Measurements from ENCODE around the gene CCDC102B. TPM values are rescaled to one million over a fixed set of nuclear protein-coding genes. Genes with fewer than 3 reads are reported as not detected.
"Not testable (repeated sequence)": the region's sequence is repeated elsewhere in the genome, so short reads cannot be mapped to it uniquely, and the experiment has no call there.

CCDC102B gene
- total RNA-seq, 4 donors from 2014 or later = 3.5 to 159 (median 8.8) TPM

- TF ChIP-seq CTCF (IDR thresholded peaks at IDR 0.05) (no peak), POLR2A (IDR thresholded peaks at IDR 0.05) (no peak)
- Histone ChIP-seq H3K4me3 (no peak overlapping the region), H3K36me3 (no peaks in the 10 kb centered on the region), H3K27ac (no peak overlapping the region), H3K27me3 (no peaks in the 10 kb centered on the region), H3K9me3 (no peaks in the 10 kb centered on the region), H3K4me1 (no peaks in the 10 kb centered on the region)
- DNase-seq = no peak
These were observed 144.3 kb downstream of the CCDC102B start for GRCh38 chr18:68942230-68942629.

GRCh38 chr18:68943861-68944260 lies 146.0 kb downstream of the CCDC102B start:
- not testable (repeated sequence) for H3K36me3 ChIP-seq, H3K27ac ChIP-seq, H3K27me3 ChIP-seq, H3K9me3 ChIP-seq, H3K4me1 ChIP-seq, DNase-seq, H3K4me3 ChIP-seq

GRCh38 chr18:68944330-68944729 lies 146.4 kb downstream of the CCDC102B start:
- Histone ChIP-seq H3K27me3 (no peaks in the 10 kb centered on the region), H3K9me3 (no peaks in the 10 kb centered on the region), H3K27ac (no peak overlapping the region), H3K4me3 (no peak overlapping the region), H3K4me1 (no peaks in the 10 kb centered on the region), H3K36me3 (no peaks in the 10 kb centered on the region)
- no peak for TF ChIP-seq POLR2A (IDR thresholded peaks at IDR 0.05)
- TF ChIP-seq CTCF (IDR thresholded peaks at IDR 0.05) = no peak
- no peak for DNase-seq

- Histone ChIP-seq H3K9me3 (no peaks in the 10 kb centered on the region), H3K27me3 (no peaks in the 10 kb centered on the region), H3K36me3 (no peaks in the 10 kb centered on the region), H3K4me1 (no peaks in the 10 kb centered on the region), H3K27ac (no peak overlapping the region), H3K4me3 (no peak overlapping the region)
- TF ChIP-seq CTCF (IDR thresholded peaks at IDR 0.05) (no peak), POLR2A (IDR thresholded peaks at IDR 0.05) (no peak)
- no peak for DNase-seq
These were observed 146.9 kb downstream of the CCDC102B start for GRCh38 chr18:68944826-68945225.

- Histone ChIP-seq H3K36me3 (no peaks in the 10 kb centered on the region), H3K27me3 (no peaks in the 10 kb centered on the region), H3K27ac (no peak overlapping the region), H3K4me1 (no peaks in the 10 kb centered on the region), H3K4me3 (no peak overlapping the region), H3K9me3 (no peaks in the 10 kb centered on the region)
- no peak for DNase-seq
- no peak for TF ChIP-seq CTCF (IDR thresholded peaks at IDR 0.05)
- no peak for TF ChIP-seq POLR2A (IDR thresholded peaks at IDR 0.05)
These were observed 150.7 kb downstream of the CCDC102B start for GRCh38 chr18:68948622-68949021.

- no peaks in the 10 kb centered on the region for H3K9me3 ChIP-seq
- H3K27me3 ChIP-seq = no peaks in the 10 kb centered on the region
- no peak overlapping the region for H3K4me3 ChIP-seq
- H3K27ac ChIP-seq = no peak overlapping the region
- no peaks in the 10 kb centered on the region for H3K36me3 ChIP-seq
- TF ChIP-seq POLR2A (IDR thresholded peaks at IDR 0.05) = no peak
- TF ChIP-seq CTCF (IDR thresholded peaks at IDR 0.05) = no peak
- no peak for DNase-seq
- no peaks in the 10 kb centered on the region for H3K4me1 ChIP-seq
These were observed 156.9 kb downstream of the CCDC102B start for GRCh38 chr18:68954738-68955137.
